Measurements from ENCODE around the gene SPECC1.

Gene SPECC1

DNA sequence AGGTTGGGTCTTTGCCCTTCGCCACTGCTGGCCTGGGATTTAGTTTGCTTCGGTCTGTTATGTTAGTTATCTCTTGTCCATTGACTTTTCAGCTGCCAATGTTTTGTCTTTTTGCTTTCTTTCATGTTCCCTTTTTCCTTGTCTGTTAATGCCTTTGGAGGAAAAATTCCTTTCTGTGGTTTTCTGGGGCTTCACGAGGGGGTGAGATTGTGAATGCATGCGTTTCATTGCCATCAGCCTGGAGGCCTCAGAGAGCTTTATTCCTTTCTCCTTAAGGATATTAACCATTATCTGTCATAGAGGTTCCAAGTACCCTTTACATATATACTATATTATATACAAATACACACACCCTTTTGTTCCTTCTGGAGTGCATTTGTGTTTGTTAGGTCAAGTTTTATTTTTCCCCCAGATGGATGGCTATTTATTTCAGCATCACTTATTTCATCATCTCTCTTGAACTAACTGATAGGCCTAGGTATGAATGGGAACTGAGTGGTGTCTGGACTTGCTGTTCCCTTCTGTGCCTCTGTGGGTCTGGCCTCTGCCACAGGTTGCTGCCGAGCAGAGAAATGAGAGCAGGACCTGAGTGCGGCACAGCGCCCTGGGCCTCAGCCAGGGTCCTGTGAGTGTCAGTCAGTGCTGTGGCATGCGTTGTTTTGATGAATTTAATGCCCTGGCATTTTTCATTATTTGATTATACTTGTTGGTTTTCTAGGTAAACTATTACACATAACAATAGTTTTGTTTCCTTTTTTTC is 264.8 kb downstream of the SPECC1 start:
- DNase-seq (ENCODE audit: low spot score in 2 of 2) = no peak
- no peak for ATAC-seq
- no peak overlapping the region for H3K4me3 Mint-ChIP-seq
- no peaks in the 10 kb centered on the region for H3K36me3 Mint-ChIP-seq
- no peaks in the 10 kb centered on the region for H3K9me3 Mint-ChIP-seq
- peaks cover 26% of the 10 kb centered on the region for H3K4me1 Mint-ChIP-seq
- peak overlapping the region; percentile 30 for H3K27ac Mint-ChIP-seq

DNA sequence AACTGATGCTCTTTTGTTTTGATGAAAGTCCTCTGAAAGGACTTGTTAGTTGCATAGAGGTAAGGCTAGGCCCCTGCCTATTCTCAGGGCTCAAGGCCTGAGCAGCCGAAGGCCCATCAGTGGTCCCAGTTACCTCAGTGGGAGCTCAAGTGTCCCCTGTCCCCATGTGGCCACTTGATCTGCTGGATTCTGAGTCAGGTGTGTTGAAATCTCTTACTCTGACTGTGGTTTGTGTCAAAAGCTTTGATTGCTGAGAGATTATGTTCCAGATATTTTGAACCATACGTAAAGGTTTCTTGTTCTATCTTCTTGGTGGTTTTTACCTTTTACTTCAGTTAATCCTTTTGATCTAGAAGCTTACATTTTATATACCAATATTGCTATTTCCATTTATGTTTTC is 266.5 kb downstream of the SPECC1 start:
- Mint-ChIP-seq H3K4me1 (peaks cover 26% of the 10 kb centered on the region), H3K4me3 (no peak overlapping the region), H3K9me3 (no peaks in the 10 kb centered on the region), H3K27ac (no peak overlapping the region), H3K36me3 (no peaks in the 10 kb centered on the region)
- ATAC-seq (no peak), DNase-seq (ENCODE audit: low spot score in 2 of 2) (no peak)

DNA sequence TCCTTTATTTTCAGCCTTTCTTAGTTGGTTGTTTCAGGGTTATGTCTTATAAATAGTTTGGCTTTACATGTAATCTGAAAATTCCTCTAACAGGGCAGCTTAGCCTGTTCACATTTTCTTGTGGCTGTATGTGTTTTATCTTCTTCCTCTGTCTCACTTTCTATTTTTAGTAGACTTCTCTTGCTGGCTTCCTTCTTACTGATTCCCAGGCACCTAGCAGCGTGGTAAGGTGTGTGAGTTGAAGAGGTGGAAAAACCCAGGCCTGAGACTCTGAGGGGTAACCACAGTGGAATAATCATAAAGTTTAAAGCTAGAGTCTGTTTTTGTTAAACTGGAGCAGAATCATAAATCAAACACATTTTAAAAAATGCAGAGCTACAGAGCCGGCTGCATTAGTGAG is 267.3 kb downstream of the SPECC1 start:
- ATAC-seq = no peak
- Mint-ChIP-seq H3K27ac (peak overlapping the region; percentile 36), H3K9me3 (no peaks in the 10 kb centered on the region), H3K4me1 (peaks cover 19% of the 10 kb centered on the region), H3K36me3 (no peaks in the 10 kb centered on the region), H3K4me3 (no peak overlapping the region)
- no peak for DNase-seq (ENCODE audit: low spot score in 2 of 2)

DNA sequence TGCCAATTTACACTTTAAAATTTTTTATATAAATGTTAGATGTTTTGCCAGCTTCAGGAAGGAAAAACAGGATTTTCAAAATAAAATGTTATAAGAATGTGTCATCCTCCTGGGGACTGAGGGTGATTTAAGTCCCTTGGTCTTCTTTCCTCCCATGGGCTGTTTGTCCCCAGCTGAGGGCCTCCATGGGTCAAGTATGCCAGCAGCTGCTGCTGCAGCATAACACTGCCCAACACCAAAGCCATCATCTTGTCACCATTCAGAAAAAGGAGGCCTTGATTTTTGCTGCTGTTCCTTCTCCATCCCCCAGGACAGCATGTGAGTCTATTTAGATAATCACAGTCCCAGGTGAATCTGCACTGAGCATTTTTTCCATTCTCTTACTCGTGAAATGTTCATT is 269.6 kb downstream of the SPECC1 start:
- Mint-ChIP-seq H3K4me1 (peaks cover 4% of the 10 kb centered on the region), H3K27ac (no peak overlapping the region), H3K36me3 (no peaks in the 10 kb centered on the region), H3K9me3 (no peaks in the 10 kb centered on the region), H3K4me3 (no peak overlapping the region)
- ATAC-seq = no peak
- no peak for DNase-seq (ENCODE audit: low spot score in 2 of 2)

DNA sequence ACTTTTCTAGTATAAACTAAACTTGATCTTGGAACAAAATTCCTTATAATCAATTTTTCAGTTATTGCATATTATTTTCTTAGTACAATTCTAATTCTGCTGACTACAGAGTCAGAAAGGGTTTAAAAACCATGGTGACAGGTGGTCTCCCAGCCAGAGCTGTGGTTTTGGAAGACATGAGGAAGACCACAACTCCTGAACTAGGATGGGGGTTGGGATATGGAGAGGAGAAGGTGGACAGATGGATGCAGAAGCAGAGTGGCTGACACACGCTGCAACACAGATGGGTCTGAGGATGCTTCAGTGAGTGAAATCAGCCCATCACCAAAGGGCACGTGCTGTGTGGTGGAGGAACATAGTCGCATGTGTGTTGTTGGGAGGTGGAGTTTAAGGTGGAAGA is 270.5 kb downstream of the SPECC1 start:
- no peak overlapping the region for H3K27ac Mint-ChIP-seq
- DNase-seq (ENCODE audit: low spot score in 2 of 2) (no peak), ATAC-seq (no peak)
- no peaks in the 10 kb centered on the region for H3K36me3 Mint-ChIP-seq
- no peaks in the 10 kb centered on the region for H3K9me3 Mint-ChIP-seq
- H3K4me1 Mint-ChIP-seq = no peaks in the 10 kb centered on the region
- H3K4me3 Mint-ChIP-seq = no peak overlapping the region

DNA sequence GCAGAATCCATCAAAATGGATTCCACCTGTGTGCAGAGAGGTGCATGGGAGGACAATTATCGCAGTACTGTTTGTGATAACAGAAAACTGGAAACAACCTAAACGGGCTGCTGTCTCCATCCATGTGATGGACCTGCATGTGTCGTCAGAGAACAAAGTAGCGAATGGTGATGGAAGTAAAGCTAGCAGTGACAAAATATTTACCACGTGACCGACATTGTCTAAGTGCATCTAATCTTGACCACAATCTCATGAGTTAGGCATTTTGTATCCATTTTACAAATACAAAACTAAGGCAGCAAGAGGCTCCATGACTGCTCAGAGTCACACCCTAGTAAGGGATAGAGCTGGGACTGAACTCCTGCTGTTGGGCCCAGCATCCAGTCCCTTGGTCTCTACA is 270.9 kb downstream of the SPECC1 start:
- Mint-ChIP-seq H3K36me3 (no peaks in the 10 kb centered on the region), H3K27ac (no peak overlapping the region), H3K4me3 (no peak overlapping the region), H3K4me1 (no peaks in the 10 kb centered on the region), H3K9me3 (no peaks in the 10 kb centered on the region)
- ATAC-seq (no peak), DNase-seq (ENCODE audit: low spot score in 2 of 2) (no peak)

DNA sequence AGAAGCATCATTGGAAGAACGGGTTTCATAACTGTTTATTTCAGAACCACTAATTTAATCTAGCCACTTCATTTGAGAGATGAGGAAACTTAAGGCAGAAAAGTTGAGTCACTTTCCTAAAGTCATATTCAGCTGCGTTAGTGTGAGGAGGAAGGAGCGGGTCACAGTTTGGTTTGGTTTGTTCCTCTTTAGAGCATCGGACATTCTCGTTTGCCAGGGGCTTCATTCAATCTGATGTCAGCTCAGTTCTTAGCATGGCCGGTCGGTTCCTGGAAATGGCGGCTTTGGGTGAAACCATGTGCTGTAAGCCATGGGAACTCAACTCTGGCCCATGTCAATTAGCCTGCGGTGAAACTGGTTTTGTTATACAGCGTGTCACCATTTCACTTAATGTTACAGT is 271.7 kb downstream of the SPECC1 start:
- Mint-ChIP-seq H3K27ac (no peak overlapping the region), H3K9me3 (no peaks in the 10 kb centered on the region), H3K4me3 (no peak overlapping the region), H3K4me1 (no peaks in the 10 kb centered on the region), H3K36me3 (no peaks in the 10 kb centered on the region)
- DNase-seq (ENCODE audit: low spot score in 2 of 2) (no peak), ATAC-seq (no peak)

DNA sequence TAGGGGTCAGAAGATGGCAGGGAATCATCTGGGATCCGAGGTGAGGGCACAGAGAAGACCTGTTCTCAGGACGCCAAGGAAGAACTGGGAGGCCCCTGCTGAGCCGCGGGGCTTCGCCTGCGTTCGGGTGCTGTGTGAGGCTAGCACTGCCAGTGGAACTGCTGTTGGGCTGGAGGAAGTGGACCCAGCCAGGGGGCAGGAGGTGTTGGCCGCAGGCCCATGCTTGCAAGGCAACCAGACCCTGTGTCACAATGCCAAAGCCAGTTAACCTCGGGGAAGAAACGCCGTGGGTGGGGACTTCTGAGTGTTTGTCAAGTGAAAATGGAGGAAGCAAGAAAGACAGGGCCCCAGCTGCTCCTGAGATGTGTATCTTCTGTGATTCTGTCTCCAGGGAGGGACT is 272.7 kb downstream of the SPECC1 start:
- Mint-ChIP-seq H3K4me3 (no peak overlapping the region), H3K27ac (no peak overlapping the region), H3K9me3 (no peaks in the 10 kb centered on the region), H3K4me1 (no peaks in the 10 kb centered on the region), H3K36me3 (no peaks in the 10 kb centered on the region)
- ATAC-seq (no peak), DNase-seq (ENCODE audit: low spot score in 2 of 2) (no peak)

DNA sequence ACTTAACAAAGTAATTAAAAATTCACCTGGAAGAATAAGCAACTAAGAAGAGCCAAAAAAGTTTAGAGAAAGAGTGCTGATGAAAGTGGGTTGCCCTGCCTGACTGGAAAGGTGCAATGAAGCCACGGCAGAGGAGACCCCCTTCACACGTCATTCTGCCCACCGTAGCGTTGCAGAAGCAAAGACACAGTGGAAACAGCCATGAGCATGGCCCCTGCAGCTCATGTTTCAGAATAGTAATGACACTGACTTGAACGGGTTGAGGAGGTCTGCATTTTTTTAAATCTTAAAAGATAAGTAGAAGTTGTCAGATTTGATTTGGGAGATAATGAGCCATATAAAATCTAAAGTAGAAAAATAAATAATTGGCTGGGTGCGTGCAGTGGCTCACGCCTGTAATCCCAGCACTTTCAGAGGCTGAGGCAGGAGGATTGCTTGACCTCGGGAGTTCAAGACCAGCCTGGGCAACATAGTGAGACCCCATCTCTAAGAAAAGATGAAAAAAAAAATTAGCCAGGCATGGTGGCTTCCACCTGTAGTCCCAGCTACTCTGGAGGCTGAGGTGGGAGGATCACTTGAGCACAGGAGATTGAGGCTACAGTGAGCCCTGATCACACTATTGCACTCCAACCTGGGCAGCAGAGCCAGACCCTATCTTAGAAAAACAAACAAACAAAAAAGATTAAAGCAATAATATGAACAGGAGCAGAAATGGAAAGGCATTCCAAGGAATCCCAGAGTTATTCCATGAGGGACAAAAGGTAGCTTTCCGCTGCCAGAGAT is 273.6 kb downstream of the SPECC1 start:
- Mint-ChIP-seq H3K4me3 (no peak overlapping the region), H3K4me1 (no peaks in the 10 kb centered on the region), H3K27ac (no peak overlapping the region), H3K36me3 (no peaks in the 10 kb centered on the region), H3K9me3 (no peaks in the 10 kb centered on the region)
- no peak for ATAC-seq
- no peak for DNase-seq (ENCODE audit: low spot score in 2 of 2)

DNA sequence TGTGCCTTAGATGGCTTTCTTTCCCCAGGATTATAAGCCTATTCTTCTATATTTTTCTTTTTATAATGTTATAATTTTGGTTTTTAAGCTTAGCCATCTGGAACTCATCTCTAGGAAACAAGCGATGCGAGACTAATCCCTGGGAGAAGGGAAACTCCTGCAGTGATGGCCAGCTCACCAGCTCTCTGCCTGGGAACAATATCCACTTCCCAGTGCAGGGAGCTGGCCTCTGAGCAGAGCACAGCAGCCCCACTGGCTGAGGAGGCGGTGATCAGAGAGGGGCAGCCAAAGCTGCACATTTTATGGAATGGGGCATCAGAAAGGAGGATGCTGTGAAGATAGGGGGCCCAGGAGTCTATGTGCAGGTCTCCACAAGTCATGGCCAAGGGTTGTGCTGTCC is 274.9 kb downstream of the SPECC1 start:
- Mint-ChIP-seq H3K27ac (no peak overlapping the region), H3K4me1 (no peaks in the 10 kb centered on the region), H3K36me3 (no peaks in the 10 kb centered on the region), H3K9me3 (no peaks in the 10 kb centered on the region), H3K4me3 (no peak overlapping the region)
- ATAC-seq (no peak), DNase-seq (ENCODE audit: low spot score in 2 of 2) (peak in 1 of 2 donors; percentile 22)

DNA sequence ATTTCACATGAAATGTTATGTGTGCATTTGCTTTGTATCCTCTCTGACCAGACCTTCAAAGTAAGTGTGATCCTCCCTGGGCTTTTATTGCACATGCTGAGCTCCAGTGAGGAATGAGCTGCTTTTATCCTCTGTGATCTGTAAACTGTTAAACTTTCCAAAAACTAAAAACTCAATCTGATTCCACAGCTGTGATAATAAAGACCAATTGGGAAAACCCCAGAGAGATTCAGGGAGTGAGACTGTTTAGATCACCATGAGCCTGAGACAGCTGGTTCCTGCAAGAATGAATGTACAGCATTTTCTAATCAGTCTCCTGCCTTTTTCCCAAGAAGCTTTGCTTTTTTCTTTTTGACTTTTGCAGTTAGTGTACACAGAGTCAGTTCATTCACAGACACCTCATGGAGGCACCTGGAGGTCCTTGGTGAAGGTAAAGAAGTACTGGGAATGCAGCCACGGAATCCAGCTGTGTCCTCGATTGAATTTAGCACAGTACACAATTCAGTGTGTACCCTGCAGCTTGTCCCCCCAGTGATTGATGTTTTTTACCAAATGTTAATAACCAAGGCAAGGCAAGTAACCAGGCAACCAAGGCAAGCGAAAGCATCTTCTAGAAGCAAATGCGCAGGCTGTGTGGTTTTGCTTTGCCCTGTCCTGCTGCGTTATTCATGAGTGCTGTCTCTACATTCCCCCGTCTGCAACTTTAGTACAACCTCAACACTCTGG is 275.6 kb downstream of the SPECC1 start:
- no peak overlapping the region for H3K27ac Mint-ChIP-seq
- H3K9me3 Mint-ChIP-seq = no peaks in the 10 kb centered on the region
- no peak for DNase-seq (ENCODE audit: low spot score in 2 of 2)
- no peak for ATAC-seq
- H3K36me3 Mint-ChIP-seq = no peaks in the 10 kb centered on the region
- H3K4me1 Mint-ChIP-seq = no peaks in the 10 kb centered on the region
- H3K4me3 Mint-ChIP-seq = no peak overlapping the region

DNA sequence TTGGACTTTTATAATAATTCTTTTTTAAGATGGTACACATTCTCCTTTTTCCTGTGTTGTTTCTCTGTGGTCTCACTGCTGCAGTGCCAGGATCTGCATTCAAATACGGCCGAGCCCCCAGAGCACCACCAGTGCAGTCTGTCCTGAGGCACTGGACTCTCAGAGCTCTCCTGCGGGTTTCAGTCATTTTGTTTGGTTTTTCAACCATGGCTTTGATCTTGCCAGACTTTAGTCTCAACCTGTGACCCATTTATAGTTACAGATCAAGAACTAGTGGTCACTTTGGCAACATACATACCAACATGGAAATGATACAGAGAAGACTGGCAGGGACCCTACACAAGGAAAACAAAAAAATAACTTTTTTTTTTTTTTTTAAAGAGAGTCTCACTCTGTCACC is 280.8 kb downstream of the SPECC1 start:
- ATAC-seq (no peak), DNase-seq (ENCODE audit: low spot score in 2 of 2) (no peak)
- Mint-ChIP-seq H3K27ac (no peak overlapping the region), H3K36me3 (no peaks in the 10 kb centered on the region), H3K9me3 (no peaks in the 10 kb centered on the region), H3K4me3 (no peak overlapping the region), H3K4me1 (no peaks in the 10 kb centered on the region)

DNA sequence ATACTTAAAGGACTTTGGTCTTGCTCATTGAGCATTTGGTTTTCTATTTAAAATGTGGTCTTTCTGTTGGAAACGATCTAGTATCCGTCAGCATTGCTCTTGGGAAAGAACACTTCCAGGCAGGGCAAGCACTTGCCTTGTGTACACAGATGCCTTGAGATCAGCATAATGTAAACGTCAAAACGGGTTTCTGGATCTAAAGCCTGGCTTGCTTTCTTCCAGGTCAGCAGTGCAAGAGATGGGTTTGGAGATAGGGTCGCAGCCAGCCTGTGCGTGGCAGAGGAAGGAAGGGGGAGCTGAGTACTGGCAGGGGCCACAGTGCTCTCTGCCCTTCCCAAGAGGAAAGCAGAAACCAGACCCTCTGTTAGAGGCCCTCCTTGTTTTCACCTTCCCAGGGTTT is 282.7 kb downstream of the SPECC1 start:
- no peak overlapping the region for H3K4me3 Mint-ChIP-seq

DNA sequence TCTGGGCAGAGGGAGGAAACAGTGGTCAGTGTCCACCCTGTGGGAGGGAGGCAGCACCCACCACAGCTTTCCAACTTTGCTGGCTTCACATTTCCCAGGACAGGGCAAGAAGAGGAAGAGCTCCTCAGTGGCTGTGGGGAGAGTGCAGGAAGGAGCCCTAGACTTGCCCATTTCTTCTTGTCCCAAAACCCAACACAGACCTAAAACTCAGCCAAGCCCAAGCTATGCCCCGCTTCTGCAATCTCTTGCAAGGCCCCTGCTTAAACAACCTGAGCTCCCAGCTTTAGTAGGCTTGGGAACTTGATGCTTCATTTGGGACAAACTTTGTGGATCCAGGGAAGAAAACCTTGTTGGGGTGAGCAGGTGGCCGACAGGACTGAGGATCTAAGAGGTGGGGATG is 284.3 kb downstream of the SPECC1 start:
- Mint-ChIP-seq H3K4me3 (no peak overlapping the region), H3K4me1 (no peaks in the 10 kb centered on the region), H3K27ac (no peak overlapping the region), H3K36me3 (no peaks in the 10 kb centered on the region), H3K9me3 (no peaks in the 10 kb centered on the region)
- DNase-seq (ENCODE audit: low spot score in 2 of 2) = no peak
- no peak for ATAC-seq

More for the DNA sequence above, 282.7 kb downstream of the SPECC1 start:
- DNase-seq (ENCODE audit: low spot score in 2 of 2) (no peak), ATAC-seq (no peak)
- Mint-ChIP-seq H3K9me3 (no peaks in the 10 kb centered on the region), H3K36me3 (no peaks in the 10 kb centered on the region), H3K4me1 (no peaks in the 10 kb centered on the region), H3K27ac (no peak overlapping the region)

DNA sequence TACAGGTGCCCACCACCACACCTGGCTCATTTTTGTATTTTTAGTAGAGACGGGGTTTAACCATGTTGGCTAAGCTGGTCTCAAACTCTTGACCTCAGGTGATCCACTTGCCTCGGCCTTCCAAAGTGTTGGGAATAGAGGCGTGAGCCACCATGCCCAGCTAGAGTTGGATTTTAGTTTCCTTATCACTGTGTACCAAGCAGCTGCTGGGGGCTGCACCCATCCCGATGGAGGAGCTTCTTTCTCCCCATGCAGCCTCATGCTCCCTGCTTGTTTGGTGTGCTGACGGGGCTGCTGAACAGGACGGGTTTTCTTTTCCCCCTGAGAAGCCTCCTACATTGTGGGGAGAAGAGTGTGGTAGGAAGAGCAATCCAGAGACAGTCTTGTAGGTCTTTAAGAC is 285.0 kb downstream of the SPECC1 start:
- Mint-ChIP-seq H3K27ac (no peak overlapping the region), H3K9me3 (no peaks in the 10 kb centered on the region), H3K36me3 (no peaks in the 10 kb centered on the region), H3K4me1 (no peaks in the 10 kb centered on the region), H3K4me3 (no peak overlapping the region)
- DNase-seq (ENCODE audit: low spot score in 2 of 2) (no peak), ATAC-seq (no peak)

DNA sequence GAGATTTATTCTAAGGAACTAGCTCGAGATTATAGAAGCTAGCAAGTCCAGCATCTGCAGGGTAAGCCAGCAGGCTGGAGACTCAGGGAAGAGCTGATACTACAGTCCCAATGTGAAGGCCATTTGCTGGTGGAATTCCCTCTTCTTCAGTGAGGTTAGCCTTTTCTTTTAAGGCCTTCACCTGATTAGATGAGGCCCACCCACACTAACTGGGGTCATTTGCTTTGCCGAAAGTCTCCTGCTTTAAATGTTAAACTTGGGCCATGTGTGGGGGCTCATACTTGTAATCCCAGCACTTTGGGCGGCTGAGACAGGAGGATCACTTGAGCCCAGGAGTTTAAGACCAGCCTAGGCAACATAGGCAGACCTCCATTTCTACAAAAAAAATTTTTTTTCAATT is 289.9 kb downstream of the SPECC1 start:
- DNase-seq (ENCODE audit: low spot score in 2 of 2) (no peak), ATAC-seq (no peak)
- Mint-ChIP-seq H3K9me3 (no peaks in the 10 kb centered on the region), H3K4me3 (no peak overlapping the region), H3K27ac (no peak overlapping the region), H3K4me1 (no peaks in the 10 kb centered on the region), H3K36me3 (no peaks in the 10 kb centered on the region)

Data from stimulated activated effector memory CD8-positive, alpha-beta T cell treated with anti-CD3 and anti-CD28 coated beads, Interleukin-12 subunit alpha, Interleukin-12 subunit beta, amount 100 ng/mL, for 72 hours (primary cell).